Fibroblast of gingiva (primary cell): Measurements from ENCODE around the gene LPP.
"Not testable (repeated sequence)": the region's sequence is repeated elsewhere in the genome, so short reads cannot be mapped to it uniquely, and the experiment has no call there.

Experiments
- DNase-seq: peaks from one replicate; pipeline ENCODE4 v3.0.0-alpha.2; 2011; ENCODE audit warnings: low read depth

The LPP gene

DNA sequence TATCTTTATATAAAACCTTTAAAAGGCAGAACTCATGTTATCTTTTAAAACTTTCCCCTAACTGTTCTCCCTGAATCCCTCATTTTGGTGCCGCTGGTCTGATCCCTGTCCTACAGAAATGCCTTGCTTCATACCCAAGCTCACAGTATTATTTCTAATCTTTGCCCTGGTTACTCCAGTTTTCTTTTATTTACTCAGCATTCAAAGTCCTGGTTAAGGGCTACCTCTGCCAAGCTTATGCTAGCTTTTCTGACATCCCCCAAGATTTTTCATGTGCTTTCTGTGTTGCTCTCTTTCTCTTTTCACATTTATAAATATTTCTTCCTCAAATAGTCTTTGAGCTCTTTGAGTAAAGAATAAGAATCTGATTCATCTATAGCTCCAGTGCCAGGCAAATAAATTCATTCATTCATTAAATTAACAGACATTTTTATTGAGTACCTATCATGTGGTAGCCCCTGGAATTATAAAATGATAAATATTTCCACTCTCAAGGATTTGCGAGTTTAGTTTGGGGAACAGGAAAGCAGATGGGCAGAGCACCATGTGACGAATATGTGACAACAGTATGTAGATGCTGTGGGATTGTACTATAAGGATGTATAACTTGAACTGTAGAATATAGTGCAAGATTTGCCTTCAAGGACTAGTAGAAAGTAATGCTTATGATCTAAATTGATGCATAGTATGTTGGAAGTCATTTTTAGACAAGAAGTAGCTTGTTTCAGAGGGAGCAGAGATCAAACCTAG is 247.5 kb downstream of the LPP start:
- DNase-seq = no peak

DNA sequence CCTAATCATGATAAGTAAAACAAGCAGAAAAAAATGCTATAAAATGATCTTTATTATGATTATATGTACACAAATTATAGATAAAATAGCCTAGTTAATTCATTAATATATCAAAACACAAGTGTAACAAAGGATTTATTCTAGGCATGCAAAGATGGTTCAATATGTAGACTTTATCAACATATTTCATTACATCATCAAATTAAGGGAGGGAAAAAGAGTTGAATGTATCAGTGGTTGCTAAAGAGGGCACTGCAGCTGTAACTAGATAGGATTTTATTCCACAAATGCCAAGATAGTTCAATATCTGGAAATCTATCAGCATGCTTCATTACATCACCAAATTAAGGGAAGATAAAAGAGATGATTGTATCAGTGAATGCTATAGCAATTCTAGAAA is 248.3 kb downstream of the LPP start:
- DNase-seq = no peak

DNA sequence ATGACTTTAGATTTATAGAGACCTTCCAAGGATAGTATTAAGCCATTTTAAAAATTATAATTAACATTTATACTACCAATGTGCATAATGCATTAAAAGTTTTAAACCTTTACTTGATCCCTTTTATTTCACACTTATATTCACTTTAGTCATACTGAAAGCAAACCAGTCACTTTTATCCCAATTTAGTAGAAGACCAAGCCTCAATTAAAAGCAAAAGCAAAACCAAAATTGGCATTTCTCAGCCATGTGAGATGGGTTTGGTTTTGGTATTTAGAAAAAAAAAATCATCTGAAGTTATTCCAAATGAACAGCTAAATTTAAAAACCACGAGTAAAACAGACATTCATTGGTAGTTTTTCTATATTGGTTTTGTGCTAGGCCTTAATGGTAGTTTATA is 249.4 kb downstream of the LPP start:
- no peak for DNase-seq

DNA sequence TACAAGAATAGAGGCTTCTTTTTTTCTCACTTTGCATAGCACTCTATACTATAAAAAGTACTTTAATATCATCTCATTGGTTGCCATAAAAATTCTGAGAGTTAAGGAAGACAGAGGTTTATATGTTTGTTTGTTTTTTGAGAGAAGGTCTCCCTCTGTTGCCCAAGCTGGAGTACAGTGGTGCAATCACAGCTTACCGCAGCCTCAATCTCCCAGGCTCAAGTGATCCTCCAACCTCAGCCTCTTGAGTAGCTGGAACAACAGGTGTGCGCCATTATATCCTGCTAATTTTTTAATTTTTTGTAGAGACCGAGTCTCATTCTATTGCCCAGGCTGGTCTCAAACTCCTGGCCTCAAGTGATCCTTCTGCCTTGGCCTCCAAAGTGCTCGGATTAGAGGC is 250.2 kb downstream of the LPP start:
- no peak for DNase-seq

DNA sequence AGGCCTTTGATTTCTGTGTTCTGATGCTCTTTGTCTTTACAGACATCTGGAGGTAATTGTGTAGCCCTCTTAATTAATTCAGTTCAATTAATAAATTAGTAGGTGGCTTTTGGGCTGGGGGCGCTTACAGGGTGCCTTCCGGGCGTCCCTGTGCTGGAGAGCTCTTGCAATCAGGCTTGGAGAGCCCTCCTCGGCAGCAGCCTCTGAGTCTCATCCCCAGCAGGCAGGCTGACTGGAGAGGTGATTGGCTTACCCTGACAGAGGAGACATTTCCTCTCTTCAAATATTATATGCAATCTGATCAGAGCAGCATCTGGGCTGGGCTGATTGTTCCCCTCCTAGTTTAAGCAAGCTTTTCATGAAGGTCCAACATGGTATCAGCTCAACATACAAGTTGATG is 250.7 kb downstream of the LPP start:
- DNase-seq = no peak

DNA sequence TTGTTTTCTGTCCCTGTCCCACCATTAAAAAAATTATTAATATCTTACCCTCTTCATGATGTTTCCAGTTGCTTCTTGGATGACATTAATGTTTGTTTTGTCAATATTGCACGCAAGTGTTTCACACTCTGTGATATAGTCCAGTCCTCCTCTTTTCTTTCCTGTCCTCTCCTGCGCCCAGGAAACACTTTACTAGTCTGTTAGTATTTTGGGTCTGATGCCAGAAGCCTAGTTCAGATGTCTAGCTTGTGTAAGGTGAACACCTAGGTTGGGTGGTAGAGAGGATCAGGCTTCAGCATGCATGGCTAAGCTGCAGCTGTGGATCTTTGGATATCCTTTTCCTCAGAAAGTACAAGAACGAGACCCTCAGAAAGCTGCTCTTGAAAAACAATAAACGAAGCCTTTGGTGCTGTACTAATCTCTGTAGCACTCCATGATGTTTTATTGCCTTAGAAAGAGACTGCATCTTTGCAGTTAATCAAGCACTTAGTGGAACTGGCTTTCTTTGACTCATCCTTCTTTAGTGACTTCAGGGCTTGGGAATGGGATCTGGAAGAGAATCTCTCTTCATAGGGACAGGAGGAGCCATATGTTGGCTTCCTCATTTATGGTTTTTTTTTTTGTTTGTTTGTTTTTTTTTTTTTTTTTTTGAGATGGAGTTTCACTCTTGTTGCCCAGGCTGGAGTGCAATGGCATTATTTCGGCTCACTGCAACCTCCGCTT is 253.4 kb downstream of the LPP start:
- no peak for DNase-seq

DNA sequence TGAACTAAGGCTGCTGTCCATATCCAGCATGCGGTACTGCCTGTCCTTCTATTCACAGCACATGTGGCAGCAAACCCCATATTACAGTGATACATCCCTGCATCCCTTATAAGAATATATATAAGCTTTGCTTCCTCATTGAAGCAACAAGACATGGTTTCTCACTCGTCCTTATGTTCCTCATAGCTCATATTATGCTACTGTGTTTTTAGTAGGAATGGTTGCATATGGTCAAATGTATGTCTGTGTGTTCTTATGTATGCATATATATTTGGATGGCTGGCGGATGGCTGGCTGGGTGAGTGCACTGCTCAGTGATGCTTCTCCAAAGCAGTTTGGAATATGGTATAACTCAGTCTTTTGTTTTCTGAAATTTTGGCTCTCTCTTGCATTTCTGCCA is 254.9 kb downstream of the LPP start:
- no peak for DNase-seq

DNA sequence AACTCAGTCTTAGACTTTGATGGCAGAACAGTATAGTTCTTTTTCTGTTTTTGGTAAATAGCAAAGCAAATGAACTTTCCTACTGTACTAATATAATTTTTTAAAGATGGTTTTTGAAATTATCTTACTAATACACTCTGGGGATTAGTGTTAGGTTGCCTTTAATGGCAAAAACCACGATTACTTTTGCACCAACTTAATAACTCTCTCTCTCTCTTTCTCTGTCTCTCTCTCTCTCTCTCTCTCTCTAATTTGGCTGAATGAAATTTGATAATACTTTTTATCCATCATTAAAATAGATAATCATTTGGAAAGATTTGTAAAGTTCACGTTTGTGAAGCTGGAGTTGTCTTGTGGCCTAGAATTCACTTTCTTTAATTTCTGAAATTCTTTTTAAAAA is 257.8 kb downstream of the LPP start:
- no peak for DNase-seq

DNA sequence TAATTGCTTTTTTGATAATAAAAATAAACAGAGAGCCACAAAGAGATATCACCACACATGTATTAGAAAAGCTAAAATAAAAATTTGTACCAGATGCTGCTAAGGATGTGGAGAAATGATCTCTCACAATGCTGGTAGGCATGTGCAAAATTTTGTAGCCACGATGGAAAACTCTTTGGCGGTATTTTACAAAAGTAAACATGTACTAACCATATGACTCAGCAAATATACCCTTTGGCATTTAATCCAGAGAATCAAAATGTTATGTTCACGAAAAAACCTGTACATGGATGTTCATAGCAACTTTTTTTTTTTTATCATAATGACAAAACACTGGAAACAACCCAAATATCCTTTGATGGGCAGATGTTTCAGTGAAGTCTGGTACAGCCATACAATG is 261.2 kb downstream of the LPP start:
- DNase-seq = peak; percentile 61

DNA sequence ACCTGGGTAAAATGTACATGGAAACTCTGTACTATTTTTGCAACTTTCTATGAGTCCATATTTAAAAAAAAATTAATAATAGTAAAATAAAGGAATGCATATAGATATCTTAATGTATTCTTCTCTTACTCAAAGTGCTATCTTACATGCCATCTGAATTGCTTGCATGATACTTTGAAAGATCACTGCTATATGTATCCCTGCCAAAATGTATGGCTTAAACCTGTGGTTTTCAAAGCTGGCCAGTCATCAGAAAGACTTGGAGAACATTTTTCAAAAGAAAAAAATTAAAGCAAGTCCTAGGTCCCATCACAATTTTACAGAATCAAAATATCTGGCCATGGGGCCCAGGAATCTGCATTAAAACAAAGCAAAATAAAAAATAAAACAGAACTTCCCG is 262.1 kb downstream of the LPP start:
- DNase-seq = peak; percentile 9

DNA sequence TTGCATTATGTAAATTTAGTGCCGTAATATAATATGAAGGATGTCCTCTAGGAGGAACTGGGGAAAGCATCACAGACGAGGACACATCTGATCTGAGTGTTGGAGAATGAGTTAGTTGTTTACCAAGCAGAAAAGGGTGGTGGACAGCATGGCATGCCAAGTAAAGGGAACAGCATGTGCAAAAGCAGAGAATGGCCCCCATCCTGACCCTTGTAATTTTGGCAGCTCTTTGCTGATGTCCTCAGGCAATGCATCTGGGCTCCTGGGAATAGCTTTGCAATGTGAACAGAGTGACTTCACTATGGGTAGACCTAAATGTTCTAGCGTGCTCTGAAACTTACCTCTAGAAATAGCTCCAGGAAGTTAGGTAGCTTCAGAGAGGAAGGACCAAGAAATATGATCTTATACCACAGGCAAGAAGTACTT is 263.3 kb downstream of the LPP start:
- peak; percentile 84 for DNase-seq

DNA sequence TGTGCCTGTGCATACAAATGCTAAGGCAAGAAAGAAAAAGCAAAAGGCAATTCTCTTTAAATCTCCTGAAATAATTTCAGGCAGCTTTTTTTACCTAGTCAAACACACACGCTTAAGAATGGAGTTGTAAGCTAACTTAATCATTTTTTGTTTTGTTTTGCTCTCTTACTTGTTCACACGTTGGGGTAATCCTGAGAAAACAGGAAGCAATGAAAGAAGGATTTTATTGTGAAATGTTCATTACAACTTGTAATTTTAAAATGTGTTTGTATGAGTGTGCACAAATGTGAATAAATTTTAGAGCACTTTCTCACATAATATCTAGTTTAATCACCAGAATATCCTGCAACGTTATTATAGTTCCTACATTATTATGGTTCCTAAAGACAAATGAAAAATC is 263.8 kb downstream of the LPP start:
- DNase-seq = no peak

DNA sequence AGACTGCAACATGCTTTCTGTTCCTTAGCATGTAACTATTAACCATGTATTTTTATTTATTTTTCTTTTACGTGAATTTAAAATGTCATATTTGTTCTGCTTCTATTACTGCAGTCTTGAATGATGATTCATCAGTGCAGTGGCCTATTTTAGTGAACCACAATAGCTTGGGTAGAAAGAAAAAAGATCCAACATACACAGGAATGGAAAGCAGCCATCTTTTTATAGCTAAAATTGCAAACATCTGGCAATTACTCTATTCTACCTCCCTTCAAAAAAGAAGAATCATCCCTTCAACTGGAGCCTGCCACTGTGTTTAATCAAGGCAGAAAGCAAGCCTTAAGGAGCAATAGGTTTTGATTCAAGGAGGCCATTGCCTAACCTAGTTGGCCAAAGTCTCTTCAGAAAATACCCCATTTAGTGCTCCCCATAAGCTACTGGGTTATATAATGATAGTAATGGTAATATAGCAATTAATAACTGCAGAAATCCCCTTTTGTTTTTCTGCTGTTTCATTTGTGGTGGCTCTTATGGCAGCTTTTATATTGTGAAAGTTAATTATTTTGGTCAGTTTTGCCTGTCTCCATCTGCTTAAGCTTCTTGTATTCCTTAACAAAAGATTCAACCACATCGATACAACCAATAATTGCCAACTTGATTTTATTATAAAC is 267.3 kb downstream of the LPP start:
- peak; percentile 95 for DNase-seq

DNA sequence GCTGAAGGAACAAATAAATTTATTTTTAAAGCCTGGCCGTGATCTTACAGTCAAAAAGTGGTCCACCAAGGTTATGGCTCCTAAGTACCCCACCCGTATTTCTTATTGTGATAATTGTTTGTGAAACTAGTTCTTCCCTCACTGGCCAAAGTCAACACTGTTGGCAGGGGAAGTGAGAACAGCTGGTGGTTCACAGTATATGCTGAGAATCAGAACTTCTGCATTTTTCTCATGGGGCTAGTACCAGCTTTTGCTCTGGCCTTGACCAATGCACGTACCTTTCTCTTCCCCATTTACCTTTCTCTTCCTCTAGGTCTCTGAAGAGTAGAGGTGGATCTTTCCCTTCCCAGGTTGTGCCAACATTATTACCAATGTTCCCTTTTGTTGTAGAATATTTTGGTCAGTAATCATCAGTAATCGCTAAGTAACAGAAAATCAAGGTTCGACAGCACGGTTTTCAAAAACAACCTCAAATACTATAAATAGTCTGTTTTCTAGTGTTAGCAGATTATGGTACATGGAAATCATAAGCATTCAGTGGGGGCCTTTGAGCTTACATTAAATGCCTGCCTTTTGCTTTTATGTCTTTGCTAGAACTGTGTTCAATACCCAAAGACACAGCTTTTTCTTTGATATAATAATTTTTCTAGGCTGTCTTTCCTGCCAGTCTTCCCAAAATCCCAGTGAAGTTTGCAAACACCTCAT is 268.0 kb downstream of the LPP start:
- DNase-seq = peak; percentile 58

DNA sequence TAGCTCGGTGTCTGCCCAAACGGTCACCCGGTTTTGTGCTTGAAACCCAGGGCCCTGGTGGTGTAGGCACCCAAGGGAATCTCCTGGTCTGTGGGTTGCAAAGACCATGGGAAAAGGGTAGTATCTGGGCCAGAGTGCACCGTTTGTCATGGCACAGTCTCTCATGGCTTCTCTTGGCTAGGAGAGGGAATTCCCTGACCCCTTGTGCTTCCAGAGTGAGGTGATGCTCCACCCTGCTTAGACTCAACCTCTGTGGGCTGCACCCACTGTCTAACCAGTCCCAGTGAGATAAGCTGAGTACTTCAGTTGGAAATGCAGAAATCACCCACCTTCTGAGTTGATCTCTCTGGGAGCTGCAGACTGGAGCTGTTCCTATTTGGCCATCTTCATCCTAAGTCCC is 274.0 kb downstream of the LPP start:
- not testable (repeated sequence) for DNase-seq

DNA sequence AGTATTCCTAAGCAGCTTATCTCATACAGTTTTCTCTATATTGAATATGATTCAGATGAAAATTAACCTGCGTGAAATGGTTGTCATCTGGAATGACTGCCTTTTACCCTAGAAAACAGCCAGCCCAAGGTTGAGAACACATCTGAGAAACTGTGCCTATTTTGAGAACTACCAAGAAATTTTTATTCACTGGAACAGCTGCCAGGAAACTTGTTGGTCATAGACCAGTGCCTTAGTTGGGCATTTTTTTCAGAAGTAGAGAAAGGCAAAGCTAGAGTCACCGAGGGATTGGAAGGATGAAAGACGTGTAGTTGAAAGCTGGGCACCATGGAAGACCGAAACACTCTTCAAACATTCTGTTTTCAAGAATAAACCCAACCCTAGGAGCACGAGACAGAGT is 277.1 kb downstream of the LPP start:
- DNase-seq = no peak

DNA sequence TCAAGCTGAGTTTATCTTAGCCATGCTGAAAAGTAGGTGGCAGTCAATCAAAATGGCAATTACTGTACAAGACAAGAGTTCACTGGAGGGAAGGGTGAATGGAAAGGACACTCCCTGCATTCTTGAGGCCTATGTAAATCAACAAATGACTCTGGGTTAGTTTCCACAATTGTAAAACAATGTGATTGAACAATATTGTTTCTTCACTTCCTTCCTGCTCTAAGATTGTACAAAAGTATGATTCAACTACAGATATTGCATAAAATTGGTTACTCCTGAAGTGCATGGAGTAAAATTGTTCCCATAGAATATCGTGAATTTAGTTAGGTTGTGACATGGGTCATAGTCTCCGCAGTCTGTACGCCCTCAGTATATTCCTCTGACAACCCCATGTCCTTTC is 277.6 kb downstream of the LPP start:
- peak; percentile 74 for DNase-seq

DNA sequence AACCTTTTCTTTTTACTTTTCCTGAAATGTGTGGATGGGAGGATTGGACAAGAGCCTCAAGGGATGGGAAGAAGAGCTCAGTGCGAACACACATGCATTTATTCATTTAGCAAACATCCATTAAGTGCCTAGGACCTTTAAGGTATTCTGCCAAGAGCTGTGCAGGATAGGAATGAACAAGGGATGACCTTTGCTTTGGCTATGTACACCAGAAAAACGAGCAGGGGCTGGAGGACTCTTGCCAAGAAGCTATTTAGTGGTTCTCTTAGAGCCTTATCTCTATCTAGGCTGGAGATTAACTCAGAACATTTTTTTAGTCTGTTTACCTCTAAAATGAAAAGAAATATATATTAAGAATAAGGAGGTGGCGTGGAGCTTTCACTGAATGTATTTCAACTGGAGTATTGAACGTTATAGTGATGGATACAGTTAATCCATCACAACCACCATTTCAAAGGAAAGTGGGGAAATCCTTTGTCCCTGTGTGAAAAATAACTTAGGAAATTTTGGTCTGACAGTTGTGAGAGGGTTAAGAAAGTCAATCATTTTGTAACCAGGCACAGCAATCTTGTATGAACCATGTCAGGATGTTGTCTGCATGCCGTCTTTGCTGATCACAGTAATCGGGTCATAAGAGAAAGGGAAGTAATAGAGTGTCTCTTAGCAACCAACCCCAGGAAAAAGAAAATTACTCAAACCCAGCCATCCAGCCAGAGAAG is 279.0 kb downstream of the LPP start:
- peak; percentile 10 for DNase-seq

DNA sequence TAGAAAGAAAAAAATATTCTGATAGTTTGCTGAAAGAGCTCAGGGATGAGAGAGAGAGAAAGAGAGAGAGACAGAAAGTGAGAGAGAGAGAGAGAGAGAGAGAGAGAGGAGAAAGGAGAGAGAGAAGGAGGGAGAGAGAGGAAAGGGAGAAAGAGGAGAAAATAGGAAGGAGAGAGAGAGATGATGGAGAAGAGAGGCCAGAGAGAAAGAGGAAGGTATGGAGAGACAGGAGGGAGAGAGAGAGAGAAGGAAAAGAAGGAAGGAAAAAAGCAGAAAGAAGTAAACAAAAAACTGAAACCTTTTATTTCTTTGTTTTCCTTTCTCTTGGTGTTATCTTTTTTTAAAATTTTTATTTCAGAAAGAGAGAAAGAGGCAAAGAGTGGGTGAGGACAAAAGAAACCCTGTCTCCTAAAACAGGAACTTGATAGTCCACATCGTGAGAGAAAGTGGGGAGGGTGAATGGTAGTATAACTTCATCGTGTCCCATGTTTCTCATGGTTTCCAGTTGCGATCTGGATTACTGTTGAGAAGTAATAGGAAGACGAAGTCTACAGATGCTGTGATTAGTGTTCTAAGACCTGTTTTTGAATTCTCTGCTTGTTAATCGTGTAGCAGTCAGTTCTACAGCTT is 279.7 kb downstream of the LPP start:
- no peak for DNase-seq

DNA sequence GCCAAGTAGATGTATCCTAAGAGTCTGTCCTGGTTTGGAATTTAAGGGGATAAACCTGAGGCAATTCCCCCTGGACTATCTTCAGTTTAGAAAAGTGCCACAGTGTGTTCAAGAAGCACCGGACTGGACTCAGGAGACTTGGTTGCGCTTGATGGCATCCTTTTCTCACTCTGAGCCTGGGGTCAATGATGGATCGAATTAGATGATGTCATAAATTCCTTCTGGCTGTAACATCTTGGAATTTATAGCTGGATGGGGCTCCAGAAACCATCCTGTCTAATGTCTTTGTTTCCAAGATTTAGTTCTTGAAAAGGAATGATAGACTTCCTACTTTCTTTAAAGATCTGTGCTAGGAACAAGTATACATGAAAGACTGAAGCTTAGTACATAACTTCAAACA is 280.6 kb downstream of the LPP start:
- no peak for DNase-seq

DNA sequence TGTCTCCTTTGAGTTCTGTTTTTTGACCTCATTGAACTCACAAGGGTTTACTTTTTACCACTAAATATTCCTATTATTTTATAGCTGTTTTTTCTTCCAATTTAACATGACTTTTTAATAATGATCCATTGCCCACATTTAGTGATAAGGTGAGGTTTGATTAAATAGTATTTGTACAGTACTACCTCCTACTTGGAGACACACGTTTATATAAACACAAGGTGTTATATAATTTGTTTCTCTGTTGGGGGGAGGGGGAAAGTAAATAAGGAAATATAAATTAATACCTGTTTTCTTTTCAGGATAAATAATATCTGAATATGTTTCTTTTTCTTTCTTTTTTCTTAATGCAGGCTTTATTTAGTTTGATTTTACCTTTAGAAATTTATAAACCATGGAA is 281.3 kb downstream of the LPP start:
- DNase-seq = no peak

DNA sequence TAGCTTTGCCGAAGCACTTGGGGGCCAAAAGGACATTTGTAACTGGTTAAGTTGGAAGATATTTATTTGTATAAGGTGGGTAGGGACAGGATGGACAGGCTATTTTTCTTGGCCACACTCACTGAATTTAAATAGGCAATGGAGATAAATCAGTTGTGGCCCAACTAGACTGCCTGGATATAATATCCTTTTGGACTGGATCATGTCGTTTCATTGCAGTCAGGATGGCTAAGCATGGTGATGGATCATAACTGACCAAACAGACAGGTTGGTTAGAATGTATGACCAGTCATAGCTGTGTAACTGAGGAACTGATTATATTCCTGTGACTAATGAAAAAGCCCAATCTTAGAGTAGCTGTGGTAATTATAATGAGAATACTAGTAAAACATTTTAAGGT is 284.0 kb downstream of the LPP start:
- no peak for DNase-seq
